HUDEP-2 (cell line): ENCODE measurements around the gene TSPAN12.

Source experiments
- DNase-seq, 76 experiments: peaks; one replicate each; lab custom pipeline; 2025; ENCODE audit not compliant: unreplicated experiment in 76 of 76; lab: John Stamatoyannopoulos, UW

The TSPAN12 gene

DNA sequence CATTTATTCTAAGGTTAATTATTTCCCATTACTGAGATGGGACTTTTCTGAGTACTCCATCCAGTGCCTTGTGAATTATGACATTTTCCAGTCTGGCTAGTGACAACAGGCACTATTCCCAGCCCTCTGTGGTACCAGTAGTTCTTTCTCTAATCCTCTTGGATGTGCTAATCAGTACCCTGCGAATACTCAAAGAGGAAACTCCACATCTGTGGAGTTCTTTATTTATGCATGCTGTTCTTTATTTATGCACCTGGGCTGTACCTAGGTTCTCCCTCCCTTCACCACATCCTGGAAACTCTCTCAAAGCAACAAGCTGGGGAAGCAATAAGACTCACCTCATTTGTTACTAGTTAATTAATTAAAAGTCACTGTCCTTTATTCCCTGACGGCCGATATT lies 83.5 kb downstream of the TSPAN12 start:
- DNase-seq = no peak

GRCh38 chr7:120770206-120770605 lies 87.7 kb downstream of the TSPAN12 start:
- no peak for DNase-seq

DNA sequence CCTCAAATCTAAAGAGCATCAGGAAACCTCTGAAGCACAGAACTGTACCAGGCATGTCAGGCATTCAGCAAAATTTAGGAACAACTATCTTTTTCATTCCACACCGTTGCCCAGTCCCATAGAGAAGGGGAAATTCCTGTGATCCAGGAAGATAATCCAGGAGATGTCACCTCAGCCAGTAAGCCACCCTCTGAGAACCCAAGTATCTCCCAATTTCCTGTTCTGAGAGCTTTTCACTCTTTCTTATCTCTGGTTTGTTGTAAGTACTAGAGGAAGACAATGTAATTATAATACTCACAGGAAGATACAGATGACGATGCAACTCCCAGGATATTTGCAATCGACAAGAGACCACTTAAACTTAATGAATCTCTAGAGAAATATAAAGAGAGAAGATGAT lies 97.1 kb downstream of the TSPAN12 start:
- DNase-seq = no peak

DNA sequence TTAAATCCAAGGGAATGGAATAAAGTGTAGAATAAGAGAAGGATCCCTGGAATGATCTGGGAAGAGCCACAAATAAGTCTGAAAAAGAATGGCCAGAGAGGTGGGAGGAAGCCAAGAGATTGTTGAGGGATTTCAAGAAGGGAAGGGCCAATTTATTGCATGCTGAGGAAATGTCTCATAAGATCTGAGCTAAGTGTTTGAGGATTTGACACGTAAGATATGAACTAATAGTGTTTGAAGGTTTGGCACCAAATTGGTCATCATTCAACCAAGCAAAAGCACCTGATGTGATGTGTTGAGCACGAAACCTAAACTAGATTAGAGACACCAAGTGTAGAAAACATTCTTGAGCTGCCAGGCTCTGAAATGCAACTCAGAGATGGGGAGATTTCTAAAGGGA lies 97.9 kb downstream of the TSPAN12 start:
- DNase-seq = no peak

DNA sequence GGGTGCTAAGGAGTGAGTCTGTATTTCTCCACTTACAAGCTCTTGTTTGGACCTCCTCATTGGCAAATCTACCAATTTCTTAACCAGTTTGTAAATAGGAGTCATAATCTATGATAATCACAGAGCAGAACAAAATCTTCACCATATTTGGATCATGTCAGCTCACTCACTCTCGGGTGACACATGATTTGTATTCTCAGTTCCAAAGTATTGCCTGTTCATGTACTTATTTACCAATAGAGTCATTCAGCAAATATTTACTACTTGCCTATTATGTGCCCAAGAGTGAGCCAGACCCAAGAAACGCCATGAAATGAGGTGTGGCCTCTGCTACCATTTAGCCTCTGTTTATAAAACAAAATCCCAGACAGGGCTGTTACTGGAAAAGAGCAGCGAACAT lies 114.8 kb downstream of the TSPAN12 start:
- no peak for DNase-seq

DNA sequence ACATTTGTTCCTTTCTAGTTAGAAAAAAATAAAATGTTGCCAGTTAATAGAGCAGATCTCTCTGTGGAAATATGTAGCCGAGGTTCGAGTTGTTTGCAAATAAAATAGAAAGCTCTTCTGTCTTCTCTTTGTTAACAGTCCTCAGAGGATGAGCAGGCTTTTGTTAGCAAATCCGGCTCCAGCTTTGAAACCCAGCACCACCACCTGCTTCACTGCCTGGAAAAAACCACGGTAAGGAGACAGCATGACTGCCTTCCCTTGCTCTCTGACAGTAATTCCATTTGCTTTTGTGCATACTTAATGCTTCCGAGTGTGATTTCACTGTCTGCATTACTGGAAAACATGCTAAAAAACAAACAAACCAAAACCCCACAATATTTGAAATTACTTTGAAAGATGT lies 115.6 kb downstream of the TSPAN12 start:
- no peak for DNase-seq

- DNase-seq = no peak
Observed at GRCh38 chr7:120741371-120742042, 116.4 kb downstream of the TSPAN12 start.

DNA sequence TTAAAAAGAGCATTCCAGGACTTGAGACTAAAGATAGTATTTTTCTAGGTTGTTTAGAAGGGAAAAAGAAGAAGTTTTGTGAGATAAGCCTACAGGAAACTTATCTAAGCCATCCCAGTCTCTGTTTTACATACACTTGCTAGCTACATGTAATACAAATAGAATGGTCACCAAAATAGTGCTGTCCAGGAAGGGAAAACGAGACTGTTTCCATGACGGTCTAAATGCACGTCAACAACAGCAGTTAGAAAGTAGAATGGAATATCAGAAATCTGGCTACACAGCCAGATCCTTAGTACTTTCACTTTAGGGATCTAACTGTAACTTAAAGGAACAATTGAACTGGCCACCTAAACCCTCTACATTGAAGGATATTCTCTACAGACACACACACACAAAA lies 117.6 kb downstream of the TSPAN12 start:
- no peak for DNase-seq

DNA sequence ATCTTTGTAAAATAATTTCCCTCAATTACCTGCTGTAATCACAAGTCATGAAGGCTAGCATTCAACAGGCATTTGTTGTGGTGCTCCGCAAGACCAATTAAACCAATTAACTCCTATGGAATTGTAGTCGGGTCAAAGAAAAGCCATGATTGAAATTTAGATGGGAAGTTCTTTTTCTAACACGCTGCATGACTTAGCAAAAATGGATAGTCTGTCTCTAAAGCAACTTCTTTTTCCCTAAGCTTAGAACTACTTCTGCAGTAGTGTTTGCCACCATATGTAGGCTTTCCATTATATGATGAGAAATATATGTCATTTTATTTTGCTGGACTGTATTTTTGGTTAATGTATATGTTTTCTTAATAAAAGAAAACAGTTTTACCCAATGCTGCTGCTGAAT lies 119.1 kb downstream of the TSPAN12 start:
- DNase-seq = no peak
